ENCODE measurements around the gene MRPS10. TPM values are rescaled to one million over a fixed set of nuclear protein-coding genes. Genes with fewer than 3 reads are reported as not detected.

The MRPS10 gene
- polyA plus RNA-seq, 3 donors: 9.2 to 33.0 (median 31.4) TPM

- H2AFZ ChIP-seq (ENCODE audit: insufficient read depth, low read depth, low read length, poor library complexity, severe bottlenecking): no peak overlapping the region
- H3K36me3 ChIP-seq (replicated peaks in 1 of 2; ENCODE audit: control insufficient read depth in 1 of 2, insufficient read depth in 2 of 2, low read length in 2 of 2): peaks cover 59 to 91% of the 10 kb centered on the region in 2 donors
- H3K27ac Mint-ChIP-seq: peak overlapping the region in 1 of 7 donors; percentile 68
- no peak overlapping the region for H3K4me2 ChIP-seq (replicated peaks; ENCODE audit: extremely low read depth, low read length, poor library complexity, severe bottlenecking)
- peaks cover 61 to 82% of the 10 kb centered on the region in 2 donors for H3K36me3 Mint-ChIP-seq
- H3K9me3 Mint-ChIP-seq: no peaks in the 10 kb centered on the region
- H3K4me1 ChIP-seq (ENCODE audit: control insufficient read depth in 1 of 2, insufficient read depth in 2 of 2, low read length in 2 of 2): no peaks in the 10 kb centered on the region
- no peak overlapping the region for H3K27ac ChIP-seq (ENCODE audit: low read depth in 1 of 2, low read length in 2 of 2)
- H3K79me2 ChIP-seq (ENCODE audit: insufficient read depth, low read length): no peaks in the 10 kb centered on the region
- H3K4me3 ChIP-seq (replicated peaks in 1 of 3; ENCODE audit: low read depth in 2 of 3, low read length in 3 of 3): no peak overlapping the region
- no peak overlapping the region for H3K9ac ChIP-seq (ENCODE audit: insufficient read depth, low read length, poor library complexity, severe bottlenecking)
- H3K27me3 ChIP-seq (ENCODE audit: control insufficient read depth in 2 of 2, insufficient read depth in 2 of 2, low read length in 2 of 2): no peaks in the 10 kb centered on the region
- no peak overlapping the region for H3K4me3 Mint-ChIP-seq
- no peak for TF ChIP-seq CTCF (IDR thresholded peaks at IDR 0.05)
- 95% methylated on average over 26 of the region's 31 CpGs for WGBS (ENCODE audit: insufficient coverage)
- H4K20me1 ChIP-seq (ENCODE audit: insufficient read depth, low read length): no peaks in the 10 kb centered on the region
- H3K9me3 ChIP-seq (replicated peaks in 1 of 2; ENCODE audit: control insufficient read depth in 1 of 2, insufficient read depth in 1 of 2, low read length in 2 of 2): no peaks in the 10 kb centered on the region
- H3K4me1 Mint-ChIP-seq: no peaks in the 10 kb centered on the region
- no peak for DNase-seq
- H3K27me3 Mint-ChIP-seq (ENCODE audit: low read depth in 3 of 3): peaks cover 0 to 3% (median 1%) of the 10 kb centered on the region in 3 donors
- intact Hi-C loops (cut with micrococcal nuclease): no loop called here
Measured at GRCh38 chr6:42259286-42259685, 41.6 kb upstream of the MRPS10 start.

DNA sequence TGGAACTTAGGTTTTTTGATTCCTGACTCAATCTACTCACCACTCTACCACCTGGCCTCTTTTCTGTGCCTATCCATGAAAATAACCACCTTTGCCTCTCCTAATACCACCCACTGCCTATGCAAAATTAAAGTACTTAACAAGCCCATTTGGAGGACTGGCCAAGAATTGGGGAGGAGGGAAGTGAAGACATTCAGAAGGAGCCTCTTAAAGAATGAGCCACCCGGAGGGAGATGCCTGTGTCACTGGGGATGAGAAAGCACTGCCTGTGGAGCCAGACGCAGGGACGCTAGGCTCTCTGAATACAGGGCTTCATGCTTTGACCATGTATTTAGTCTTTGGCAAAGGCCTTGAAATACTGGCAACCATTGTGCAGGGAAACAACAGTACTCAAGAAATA is 40.0 kb upstream of the MRPS10 start:
- no peaks in the 10 kb centered on the region for H3K4me1 ChIP-seq (ENCODE audit: control insufficient read depth in 1 of 2, insufficient read depth in 2 of 2, low read length in 2 of 2)
- no peaks in the 10 kb centered on the region for H3K27me3 ChIP-seq (ENCODE audit: control insufficient read depth in 2 of 2, insufficient read depth in 2 of 2, low read length in 2 of 2)
- peaks cover 67 to 86% of the 10 kb centered on the region in 2 donors for H3K36me3 Mint-ChIP-seq
- H3K27ac Mint-ChIP-seq: peak overlapping the region in 2 of 7 donors; percentile 28 to 61
- peaks cover 62 to 91% of the 10 kb centered on the region in 2 donors for H3K36me3 ChIP-seq (replicated peaks in 1 of 2; ENCODE audit: control insufficient read depth in 1 of 2, insufficient read depth in 2 of 2, low read length in 2 of 2)
- no peaks in the 10 kb centered on the region for H3K9me3 Mint-ChIP-seq
- no peak for DNase-seq
- no peak overlapping the region for H3K27ac ChIP-seq (ENCODE audit: low read depth in 1 of 2, low read length in 2 of 2)
- H3K4me1 Mint-ChIP-seq: peaks cover under 1% of the 10 kb centered on the region
- no peak overlapping the region for H3K4me3 Mint-ChIP-seq
- H3K27me3 Mint-ChIP-seq (ENCODE audit: low read depth in 3 of 3): peaks cover 0 to 3% (median 1%) of the 10 kb centered on the region in 3 donors
- no peak for TF ChIP-seq CTCF (IDR thresholded peaks at IDR 0.05)
- H3K9me3 ChIP-seq (replicated peaks in 1 of 2; ENCODE audit: control insufficient read depth in 1 of 2, insufficient read depth in 1 of 2, low read length in 2 of 2): no peaks in the 10 kb centered on the region
- H3K9ac ChIP-seq (ENCODE audit: insufficient read depth, low read length, poor library complexity, severe bottlenecking): no peak overlapping the region
- H3K4me2 ChIP-seq (replicated peaks; ENCODE audit: extremely low read depth, low read length, poor library complexity, severe bottlenecking): no peak overlapping the region
- no peak overlapping the region for H3K4me3 ChIP-seq (replicated peaks in 1 of 3; ENCODE audit: low read depth in 2 of 3, low read length in 3 of 3)
- WGBS (ENCODE audit: insufficient coverage): 94% methylated on average over 3 of the region's 3 CpGs
- no peak overlapping the region for H2AFZ ChIP-seq (ENCODE audit: insufficient read depth, low read depth, low read length, poor library complexity, severe bottlenecking)
- H3K79me2 ChIP-seq (ENCODE audit: insufficient read depth, low read length): no peaks in the 10 kb centered on the region
- H4K20me1 ChIP-seq (ENCODE audit: insufficient read depth, low read length): no peaks in the 10 kb centered on the region
- intact Hi-C loops (cut with micrococcal nuclease): no loop called here
